Activated CD4-positive, alpha-beta T cell treated with anti-CD3 and anti-CD28 coated beads, Interleukin-2, amount 10 ng/mL, durations not matched to agents 24 days and 14 days (primary cell): ENCODE data around the gene ODAD3. TPM values are rescaled to one million over a fixed set of nuclear protein-coding genes. Genes with fewer than 3 reads are reported as not detected.
"Not testable (repeated sequence)": the region's sequence is repeated elsewhere in the genome, so short reads cannot be mapped to it uniquely, and the experiment has no call there.

Experiments used
- DNase-seq: peaks from one replicate; pipeline ENCODE4 v3.0.0; 2022
- H3K27ac Mint-ChIP-seq: one replicate; pipeline ENCODE4 v1.8.0; 2022; ENCODE audit warnings: mild to moderate bottlenecking, mixed read lengths
- H3K27me3 Mint-ChIP-seq: one replicate; pipeline ENCODE4 v1.8.0; 2022; ENCODE audit warnings: mixed read lengths
- H3K36me3 Mint-ChIP-seq: one replicate; pipeline ENCODE4 v1.8.0; 2022; ENCODE audit warnings: low read depth, mild to moderate bottlenecking, mixed read lengths
- H3K4me1 Mint-ChIP-seq: one replicate; pipeline ENCODE4 v1.8.0; 2021; ENCODE audit warnings: mixed read lengths
- H3K4me3 Mint-ChIP-seq: one replicate; pipeline ENCODE4 v1.8.0; 2022; ENCODE audit warnings: mild to moderate bottlenecking, moderate library complexity, mixed read lengths
- H3K9me3 Mint-ChIP-seq: one replicate; pipeline ENCODE4 v1.8.0; 2021; ENCODE audit warnings: mixed read lengths
- intact Hi-C: fragments of 100-400 bp; cut with micrococcal nuclease; formaldehyde crosslinking; loops from one replicate; pipeline ENCODE4 v1.15.1; 2023
- total RNA-seq: library from RNA; stranded (reverse); gene quantifications from 2 replicates; pipeline ENCODE4 v1.2.3, GENCODE V29; 2022

Gene ODAD3
- total RNA-seq, 1 donor from 2014 or later: 0.12 TPM

- DNase-seq: no peak
- peak overlapping the region; percentile 58 for H3K4me3 Mint-ChIP-seq
- peaks cover 27% of the 10 kb centered on the region for H3K4me1 Mint-ChIP-seq
- peaks cover 46% of the 10 kb centered on the region for H3K36me3 Mint-ChIP-seq
- H3K27me3 Mint-ChIP-seq: no peaks in the 10 kb centered on the region
- no peaks in the 10 kb centered on the region for H3K9me3 Mint-ChIP-seq
- intact Hi-C loops: no loop called here
- H3K27ac Mint-ChIP-seq: peak overlapping the region; percentile 15
Observed at GRCh38 chr19:11437955-11438354, 3.0 kb upstream of the ODAD3 start.

DNA sequence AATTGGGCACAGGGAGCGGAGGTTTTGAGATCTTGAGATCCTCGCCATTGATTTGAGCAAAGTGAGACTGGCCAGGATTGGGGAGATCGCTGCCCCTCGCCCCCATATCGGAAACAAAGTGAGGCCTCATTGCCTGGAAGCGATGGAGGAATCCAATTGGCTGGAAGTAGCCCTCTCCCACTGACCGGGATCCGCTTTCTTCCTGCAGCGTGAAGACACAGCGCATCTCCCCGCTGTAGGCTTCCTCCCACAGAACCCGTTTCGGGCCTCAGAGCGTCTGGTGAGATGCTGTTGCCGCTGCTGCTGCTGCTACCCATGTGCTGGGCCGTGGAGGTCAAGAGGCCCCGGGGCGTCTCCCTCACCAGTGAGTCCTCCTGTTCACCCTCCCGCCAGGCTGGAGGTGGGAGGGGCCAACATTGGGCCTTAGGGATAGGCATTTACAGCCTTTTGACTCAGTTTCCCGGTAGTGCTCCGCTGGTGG lies 952 bp upstream of the ODAD3 start:
- Mint-ChIP-seq H3K4me1 (peaks cover 19% of the 10 kb centered on the region), H3K36me3 (peaks cover 34% of the 10 kb centered on the region), H3K4me3 (peak overlapping the region; percentile 98), H3K9me3 (no peaks in the 10 kb centered on the region), H3K27ac (peak overlapping the region; percentile 95), H3K27me3 (no peaks in the 10 kb centered on the region)
- intact Hi-C loops: loop anchor here (1.0 kb wide), 7 partner anchors 46 to 347 kb away; partner anchors contain the start of genes ELOF1, LDLR and ZNF653
- peak; percentile 76 for DNase-seq

GRCh38 chr19:11434703-11435056 lies 241 bp downstream of the ODAD3 start:
- intact Hi-C loops: loop anchor here (1.0 kb wide), 7 partner anchors 48 to 345 kb away; partner anchors contain the start of genes ELOF1, LDLR and ZNF653
- H3K27me3 Mint-ChIP-seq: peaks cover 3% of the 10 kb centered on the region
- H3K4me1 Mint-ChIP-seq: peaks cover 17% of the 10 kb centered on the region
- peaks cover 26% of the 10 kb centered on the region for H3K36me3 Mint-ChIP-seq
- DNase-seq: no peak
- peak overlapping the region; percentile 98 for H3K4me3 Mint-ChIP-seq
- H3K9me3 Mint-ChIP-seq: no peaks in the 10 kb centered on the region
- peak overlapping the region; percentile 95 for H3K27ac Mint-ChIP-seq

- DNase-seq, H3K9me3 Mint-ChIP-seq, H3K4me3 Mint-ChIP-seq, H3K27me3 Mint-ChIP-seq, H3K27ac Mint-ChIP-seq, intact Hi-C loops: not testable (repeated sequence)
- peaks cover 17% of the 10 kb centered on the region for H3K4me1 Mint-ChIP-seq
- H3K36me3 Mint-ChIP-seq: peaks cover 23% of the 10 kb centered on the region
Observed at GRCh38 chr19:11433526-11433925, 1.4 kb downstream of the ODAD3 start.

- intact Hi-C loops: no loop called here
- no peak for DNase-seq
- H3K27me3 Mint-ChIP-seq: peaks cover 26% of the 10 kb centered on the region
- H3K4me1 Mint-ChIP-seq: peaks cover 18% of the 10 kb centered on the region
- no peaks in the 10 kb centered on the region for H3K36me3 Mint-ChIP-seq
- H3K9me3 Mint-ChIP-seq: no peaks in the 10 kb centered on the region
- no peak overlapping the region for H3K27ac Mint-ChIP-seq
- H3K4me3 Mint-ChIP-seq: no peak overlapping the region
Observed at GRCh38 chr19:11426656-11427055, 8.3 kb downstream of the ODAD3 start.

DNA sequence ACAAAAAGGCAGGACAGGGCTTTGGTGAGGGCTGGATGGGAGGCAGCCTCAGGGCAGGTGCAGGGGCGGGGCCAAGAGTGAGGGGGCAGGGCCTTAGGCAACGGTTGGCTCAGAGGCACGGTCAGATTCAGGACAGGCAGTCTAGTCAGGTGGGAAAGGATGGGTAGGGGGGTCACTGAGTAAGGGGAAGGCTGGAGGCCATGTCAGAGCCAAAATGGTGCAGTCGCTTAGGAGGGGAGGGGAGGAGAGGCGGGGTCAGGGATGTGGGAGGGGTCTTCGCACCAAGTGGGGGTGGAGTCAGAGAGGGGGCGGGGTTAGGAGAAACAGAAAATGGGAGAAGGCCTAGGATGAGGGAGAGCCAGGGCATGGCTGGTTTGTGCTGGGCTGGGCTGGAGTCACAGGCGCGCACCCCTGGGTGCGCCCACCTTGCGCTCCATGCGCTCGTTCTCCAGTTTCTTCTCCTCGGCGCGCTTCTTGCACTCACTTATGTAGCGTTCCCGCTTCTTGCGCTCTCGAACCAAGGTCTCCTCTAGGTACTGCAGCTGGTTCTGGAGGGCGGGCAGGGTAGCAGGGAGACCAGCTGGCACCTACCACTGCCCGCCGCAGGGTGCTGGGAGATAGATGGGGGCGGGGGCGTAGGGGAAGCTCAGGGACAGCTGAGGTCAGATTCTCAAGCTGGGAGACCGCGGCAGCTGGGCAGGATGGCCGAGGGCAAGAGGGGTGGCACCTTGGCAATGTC lies 9.0 kb downstream of the ODAD3 start:
- Mint-ChIP-seq H3K27me3 (peaks cover 34% of the 10 kb centered on the region), H3K4me3 (no peak overlapping the region), H3K4me1 (peaks cover 26% of the 10 kb centered on the region), H3K27ac (no peak overlapping the region), H3K36me3 (no peaks in the 10 kb centered on the region), H3K9me3 (no peaks in the 10 kb centered on the region)
- no peak for DNase-seq
- intact Hi-C loops: no loop called here

DNA sequence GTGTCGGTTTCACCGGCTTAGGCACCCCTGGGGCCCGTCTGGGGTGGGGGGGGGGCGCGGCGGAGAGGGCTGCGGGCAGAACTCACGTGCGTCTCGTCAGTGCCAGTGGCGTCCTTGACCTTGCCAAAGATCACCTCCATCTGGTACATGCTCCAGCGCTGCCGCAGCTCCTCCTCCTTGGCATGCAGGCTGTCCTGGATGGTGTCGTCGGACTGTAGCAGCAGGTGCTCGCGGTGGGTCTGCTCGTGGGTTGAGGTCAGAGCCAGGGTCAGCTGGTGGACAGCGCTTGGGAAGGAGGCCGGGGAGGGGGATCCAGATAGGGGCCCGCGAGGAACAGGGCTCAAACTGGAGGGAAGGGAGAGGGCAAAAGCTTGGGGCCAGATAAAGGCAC lies 11.1 kb downstream of the ODAD3 start:
- intact Hi-C loops: loop anchor here (5.0 kb wide), 1 partner anchor 59 kb away; the partner anchor contains the start of gene ELAVL3
- Mint-ChIP-seq H3K4me1 (peaks cover 33% of the 10 kb centered on the region), H3K27ac (no peak overlapping the region), H3K36me3 (no peaks in the 10 kb centered on the region), H3K4me3 (no peak overlapping the region), H3K9me3 (no peaks in the 10 kb centered on the region), H3K27me3 (peaks cover 47% of the 10 kb centered on the region)
- no peak for DNase-seq

DNA sequence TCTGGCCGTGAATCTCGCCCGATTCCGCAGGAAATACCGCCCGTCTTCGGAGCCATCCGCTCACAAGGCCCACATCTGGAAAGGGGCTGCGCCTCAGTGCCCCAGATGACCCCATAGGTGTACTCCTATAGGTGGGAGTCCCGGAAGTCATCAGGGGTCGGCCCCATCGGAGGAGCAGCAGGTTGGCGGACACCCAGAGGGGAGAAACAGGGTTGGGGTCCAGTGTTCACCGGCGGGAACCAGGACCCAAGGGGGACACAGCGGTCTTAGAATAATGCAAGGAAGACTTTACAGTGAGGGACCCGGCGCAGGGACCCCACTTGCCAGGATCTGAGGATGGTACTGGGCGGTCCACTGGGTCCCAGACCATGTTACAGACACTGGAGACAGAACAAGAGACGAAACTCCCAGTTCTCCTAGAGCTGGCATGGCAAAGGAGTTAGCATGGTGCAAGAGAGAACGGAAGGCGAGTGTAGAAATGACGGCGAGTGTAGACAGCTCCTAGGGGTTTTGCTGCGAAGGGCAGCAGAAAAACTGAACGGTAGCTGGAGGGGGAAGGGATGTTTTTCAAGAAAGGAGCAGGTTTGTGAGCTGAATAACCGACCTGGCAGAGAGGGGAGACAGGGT lies 11.6 kb downstream of the ODAD3 start:
- H3K9me3 Mint-ChIP-seq: no peaks in the 10 kb centered on the region
- H3K4me3 Mint-ChIP-seq: peak overlapping the region; percentile 82
- DNase-seq: no peak
- H3K4me1 Mint-ChIP-seq: peaks cover 33% of the 10 kb centered on the region
- peaks cover 52% of the 10 kb centered on the region for H3K27me3 Mint-ChIP-seq
- intact Hi-C loops: loop anchor here (5.0 kb wide), 1 partner anchor 59 kb away; the partner anchor contains the start of gene ELAVL3
- no peak overlapping the region for H3K27ac Mint-ChIP-seq
- no peaks in the 10 kb centered on the region for H3K36me3 Mint-ChIP-seq

DNA sequence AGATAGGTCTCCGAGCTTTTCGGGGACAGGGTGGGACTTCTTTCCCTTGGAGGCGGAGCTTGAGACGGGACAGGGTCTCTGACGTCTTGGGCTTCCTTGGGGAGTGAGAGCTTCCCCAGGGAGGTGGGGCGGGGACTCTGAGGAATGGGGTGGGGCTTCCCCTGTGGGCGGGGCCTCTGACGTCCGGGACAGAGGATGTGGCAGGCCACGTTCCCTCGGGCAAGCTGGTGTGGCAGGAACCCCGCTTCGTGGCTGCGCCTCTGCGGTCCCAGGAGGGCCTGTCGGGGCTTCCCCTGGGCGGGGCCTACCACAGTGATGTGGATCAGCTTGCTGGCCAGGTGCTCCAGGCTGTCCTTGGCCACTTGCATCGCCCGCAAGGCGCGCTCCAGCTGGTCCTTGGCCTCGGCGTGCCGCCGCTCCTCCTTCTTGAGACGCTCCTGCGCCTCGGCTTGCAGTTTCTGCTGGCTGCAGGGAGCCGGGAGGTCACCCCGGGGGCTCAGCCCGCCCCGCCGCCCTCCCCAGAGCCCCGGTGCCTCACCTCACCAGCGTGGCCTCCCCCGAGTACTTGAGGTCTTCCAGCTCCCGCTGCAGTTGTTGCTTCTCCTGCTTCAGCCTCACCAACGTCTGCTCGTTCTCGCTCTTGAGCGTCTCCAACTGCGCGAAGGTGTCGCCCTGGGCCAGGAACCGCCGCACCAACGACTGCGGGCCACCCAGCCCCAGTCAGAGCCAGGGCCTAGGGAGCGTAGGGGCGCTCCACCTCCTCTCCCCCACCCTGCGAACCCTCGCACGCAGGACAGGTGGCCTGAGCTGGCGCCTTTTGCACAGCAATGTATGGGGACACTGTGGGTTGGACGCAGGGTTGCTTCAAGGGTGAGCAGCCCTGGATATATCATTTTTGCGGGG lies 12.5 kb downstream of the ODAD3 start:
- no peaks in the 10 kb centered on the region for H3K36me3 Mint-ChIP-seq
- peaks cover 33% of the 10 kb centered on the region for H3K4me1 Mint-ChIP-seq
- intact Hi-C loops: loop anchor here (5.0 kb wide), 1 partner anchor 60 kb away; the partner anchor contains the start of gene ELAVL3
- DNase-seq: peak; percentile 92
- H3K27ac Mint-ChIP-seq: peak overlapping the region; percentile 60
- H3K9me3 Mint-ChIP-seq: no peaks in the 10 kb centered on the region
- H3K4me3 Mint-ChIP-seq: peak overlapping the region; percentile 82
- H3K27me3 Mint-ChIP-seq: peaks cover 61% of the 10 kb centered on the region

- intact Hi-C loops: loop anchor here (2.0 to 5.0 kb wide), 2 partner anchors 39 to 61 kb away; partner anchors contain the start of gene ELAVL3
- Mint-ChIP-seq H3K4me3 (peak overlapping the region; percentile 82), H3K27ac (no peak overlapping the region), H3K4me1 (peaks cover 33% of the 10 kb centered on the region), H3K36me3 (no peaks in the 10 kb centered on the region), H3K27me3 (peaks cover 68% of the 10 kb centered on the region), H3K9me3 (no peaks in the 10 kb centered on the region)
- peak; percentile 80 for DNase-seq
Observed at GRCh38 chr19:11421371-11422098, 13.4 kb downstream of the ODAD3 start.

DNA sequence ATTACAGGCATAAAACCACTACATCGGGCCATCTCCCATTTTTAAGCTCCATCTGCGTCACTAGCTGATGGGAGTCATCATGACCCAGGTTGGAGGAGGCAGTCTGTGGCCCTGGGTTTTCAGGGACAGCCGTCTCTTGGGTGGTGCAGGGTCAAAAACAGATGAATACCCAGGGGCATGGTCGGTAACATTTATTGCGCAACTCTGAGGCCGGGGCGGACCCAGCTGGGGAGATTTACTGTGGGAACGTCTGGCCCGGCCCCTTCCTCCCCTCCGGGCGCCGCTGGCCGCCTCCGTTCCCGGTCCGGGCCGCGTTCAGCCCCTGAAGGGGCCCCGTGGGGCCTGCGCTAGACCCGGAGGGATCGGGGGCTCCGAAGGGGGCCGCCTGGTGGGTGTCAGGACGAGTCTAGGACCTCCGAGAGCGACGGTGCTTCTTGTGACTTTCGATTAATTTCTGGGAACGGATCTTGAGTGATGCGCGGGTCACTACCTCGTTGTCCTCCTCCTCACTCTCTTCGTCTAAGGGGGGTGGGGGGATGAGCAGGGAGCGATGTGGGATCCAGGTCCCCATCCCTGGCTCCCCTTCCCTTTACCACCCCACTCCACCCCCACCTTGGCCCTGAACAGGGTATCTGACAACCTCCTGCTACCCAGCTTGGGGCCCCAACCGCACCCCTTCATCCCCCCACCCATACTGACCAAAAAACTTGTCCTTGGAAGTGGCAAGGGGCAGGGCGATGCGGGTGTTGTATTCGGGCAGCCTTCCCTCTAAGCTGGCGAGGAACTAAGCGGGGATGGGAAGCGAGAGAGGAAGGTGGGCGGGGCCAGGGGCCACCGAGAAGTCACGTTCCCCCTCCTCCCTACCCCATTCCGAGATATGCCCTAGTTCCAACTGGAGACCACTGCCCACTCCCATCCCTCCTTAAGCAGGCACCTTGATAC lies 14.2 kb downstream of the ODAD3 start:
- no peaks in the 10 kb centered on the region for H3K36me3 Mint-ChIP-seq
- intact Hi-C loops: loop anchor here (2.0 to 5.0 kb wide), 2 partner anchors 38 to 62 kb away; partner anchors contain the start of gene ELAVL3
- H3K27ac Mint-ChIP-seq: no peak overlapping the region
- H3K9me3 Mint-ChIP-seq: no peaks in the 10 kb centered on the region
- H3K27me3 Mint-ChIP-seq: peaks cover 73% of the 10 kb centered on the region
- peak overlapping the region; percentile 82 for H3K4me3 Mint-ChIP-seq
- DNase-seq: no peak
- H3K4me1 Mint-ChIP-seq: peaks cover 33% of the 10 kb centered on the region
